ENCODE measurements around the gene NUBP2. TPM values are rescaled to one million over a fixed set of nuclear protein-coding genes. Genes with fewer than 3 reads are reported as not detected.

Gene NUBP2
- total and polyA plus RNA-seq, 10 of the 15 experiments (the other 5 are each of a cell fraction or from before 2014, with no cell fraction given): 1.9 to 129 (median 51.7) TPM

DNA sequence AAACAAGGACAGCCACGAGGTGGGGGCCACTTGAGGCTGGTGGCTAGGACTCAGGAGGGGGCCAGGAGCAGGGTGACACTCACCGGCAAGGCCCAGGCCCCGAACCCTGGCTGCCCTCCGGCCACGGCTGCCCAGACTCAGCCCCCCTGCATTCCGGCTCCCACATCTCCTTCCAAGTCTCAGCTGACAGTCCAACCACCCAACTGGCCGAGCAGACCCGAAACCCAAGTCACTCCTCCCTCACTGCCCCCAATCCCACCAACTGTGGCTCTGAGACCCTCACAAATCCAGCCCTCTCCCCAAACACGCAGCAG, 34.5 kb downstream of the NUBP2 start (continued):
- TF ChIP-seq, protein P1, sequence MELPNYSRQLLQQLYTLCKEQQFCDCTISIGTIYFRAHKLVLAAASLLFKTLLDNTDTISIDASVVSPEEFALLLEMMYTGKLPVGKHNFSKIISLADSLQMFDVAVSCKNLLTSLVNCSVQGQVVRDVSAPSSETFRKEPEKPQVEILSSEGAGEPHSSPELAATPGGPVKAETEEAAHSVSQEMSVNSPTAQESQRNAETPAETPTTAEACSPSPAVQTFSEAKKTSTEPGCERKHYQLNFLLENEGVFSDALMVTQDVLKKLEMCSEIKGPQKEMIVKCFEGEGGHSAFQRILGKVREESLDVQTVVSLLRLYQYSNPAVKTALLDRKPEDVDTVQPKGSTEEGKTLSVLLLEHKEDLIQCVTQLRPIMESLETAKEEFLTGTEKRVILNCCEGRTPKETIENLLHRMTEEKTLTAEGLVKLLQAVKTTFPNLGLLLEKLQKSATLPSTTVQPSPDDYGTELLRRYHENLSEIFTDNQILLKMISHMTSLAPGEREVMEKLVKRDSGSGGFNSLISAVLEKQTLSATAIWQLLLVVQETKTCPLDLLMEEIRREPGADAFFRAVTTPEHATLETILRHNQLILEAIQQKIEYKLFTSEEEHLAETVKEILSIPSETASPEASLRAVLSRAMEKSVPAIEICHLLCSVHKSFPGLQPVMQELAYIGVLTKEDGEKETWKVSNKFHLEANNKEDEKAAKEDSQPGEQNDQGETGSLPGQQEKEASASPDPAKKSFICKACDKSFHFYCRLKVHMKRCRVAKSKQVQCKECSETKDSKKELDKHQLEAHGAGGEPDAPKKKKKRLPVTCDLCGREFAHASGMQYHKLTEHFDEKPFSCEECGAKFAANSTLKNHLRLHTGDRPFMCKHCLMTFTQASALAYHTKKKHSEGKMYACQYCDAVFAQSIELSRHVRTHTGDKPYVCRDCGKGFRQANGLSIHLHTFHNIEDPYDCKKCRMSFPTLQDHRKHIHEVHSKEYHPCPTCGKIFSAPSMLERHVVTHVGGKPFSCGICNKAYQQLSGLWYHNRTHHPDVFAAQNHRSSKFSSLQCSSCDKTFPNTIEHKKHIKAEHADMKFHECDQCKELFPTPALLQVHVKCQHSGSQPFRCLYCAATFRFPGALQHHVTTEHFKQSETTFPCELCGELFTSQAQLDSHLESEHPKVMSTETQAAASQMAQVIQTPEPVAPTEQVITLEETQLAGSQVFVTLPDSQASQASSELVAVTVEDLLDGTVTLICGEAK (IDR thresholded peaks at IDR 0.05; ENCODE audit: borderline replicate concordance): no peak

DNA sequence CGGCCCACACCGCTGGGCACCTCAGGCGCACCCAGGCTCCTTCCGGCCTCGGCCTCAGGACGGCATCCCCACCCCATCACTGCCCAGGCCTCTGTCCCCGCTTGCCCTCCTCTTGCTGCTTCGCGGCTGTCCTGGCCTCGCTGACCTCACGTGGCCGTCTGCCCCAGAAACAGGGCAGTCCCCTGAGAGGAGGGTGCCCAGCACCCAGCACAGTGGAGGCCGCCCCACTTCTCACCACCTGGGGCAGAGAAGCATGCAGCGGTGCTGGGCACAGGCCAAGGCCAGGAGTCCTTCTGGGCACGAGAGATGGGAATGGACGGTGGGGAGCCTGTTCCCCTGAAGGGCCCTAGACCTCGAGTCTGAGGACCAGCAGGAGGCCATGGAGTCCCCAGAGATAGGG, 35.0 kb downstream of the NUBP2 start:
- ChIA-PET SMC1A (ENCODE audit: uncharacterized antibody, unreplicated experiment) (no interaction called here), CTCF (no interaction called here), POLR2A (no interaction called here), RAD21 (ENCODE audit: unreplicated experiment) (no interaction called here)
- H3K36me3 ChIP-seq (ENCODE audit: control insufficient read depth in 2 of 2, insufficient read depth in 2 of 2, low read length in 1 of 2): no peaks in the 10 kb centered on the region; a peak in 2 of 4 replicates
- FAIRE-seq (no peak), ATAC-seq (no peak), DNase-seq (ENCODE audit: low read depth, low spot score) (no peak)
- no peaks in the 10 kb centered on the region for H3K9me3 ChIP-seq (replicated peaks; ENCODE audit: control insufficient read depth, insufficient read depth, low read length)
- no peaks in the 10 kb centered on the region for H4K20me1 ChIP-seq (ENCODE audit: control insufficient read depth, insufficient read depth)
- no peak overlapping the region for H2AFZ ChIP-seq (ENCODE audit: control insufficient read depth, low read depth, low read length)
- in situ Hi-C loops (cut with MboI): no loop called here
- no TSS peak for BruUV-seq (replicated peaks)
- intact Hi-C loops (cut with micrococcal nuclease; ENCODE audit: unreplicated experiment): no loop called here
- H3K4me1 ChIP-seq (ENCODE audit: control insufficient read depth, insufficient read depth, low read length): no peaks in the 10 kb centered on the region
- H3K79me2 ChIP-seq (ENCODE audit: control insufficient read depth, insufficient read depth, low read length): no peaks in the 10 kb centered on the region
- no peaks in the 10 kb centered on the region for H3K27me3 ChIP-seq (replicated peaks in 1 of 2; ENCODE audit: control insufficient read depth in 2 of 2, insufficient read depth in 2 of 2, low read length in 1 of 2)
- H3K27ac ChIP-seq (ENCODE audit: control insufficient read depth, insufficient read depth): no peak overlapping the region
- H3K4me3 ChIP-seq: no peak overlapping the region
- H3K9ac ChIP-seq (ENCODE audit: control insufficient read depth, insufficient read depth, low read length): no peak overlapping the region
- 90% methylated on average over 17 of the region's 17 CpGs for WGBS (ENCODE audit: insufficient coverage, insufficient replicate concordance, low lambda C conversion rate, missing lambda C conversion rate)
- H3K4me2 ChIP-seq (ENCODE audit: control insufficient read depth, insufficient read depth): no peak overlapping the region
- no peak for TF ChIP-seq POLR2AphosphoS2 (IDR thresholded peaks at IDR 0.05; ENCODE audit: low read depth, low read length)
- TF ChIP-seq TCF12 (IDR thresholded peaks at IDR 0.05; ENCODE audit: low read depth, low read length): no peak
- no peak for TF ChIP-seq IKZF2 (IDR thresholded peaks at IDR 0.05)
- TF ChIP-seq, protein P2, sequence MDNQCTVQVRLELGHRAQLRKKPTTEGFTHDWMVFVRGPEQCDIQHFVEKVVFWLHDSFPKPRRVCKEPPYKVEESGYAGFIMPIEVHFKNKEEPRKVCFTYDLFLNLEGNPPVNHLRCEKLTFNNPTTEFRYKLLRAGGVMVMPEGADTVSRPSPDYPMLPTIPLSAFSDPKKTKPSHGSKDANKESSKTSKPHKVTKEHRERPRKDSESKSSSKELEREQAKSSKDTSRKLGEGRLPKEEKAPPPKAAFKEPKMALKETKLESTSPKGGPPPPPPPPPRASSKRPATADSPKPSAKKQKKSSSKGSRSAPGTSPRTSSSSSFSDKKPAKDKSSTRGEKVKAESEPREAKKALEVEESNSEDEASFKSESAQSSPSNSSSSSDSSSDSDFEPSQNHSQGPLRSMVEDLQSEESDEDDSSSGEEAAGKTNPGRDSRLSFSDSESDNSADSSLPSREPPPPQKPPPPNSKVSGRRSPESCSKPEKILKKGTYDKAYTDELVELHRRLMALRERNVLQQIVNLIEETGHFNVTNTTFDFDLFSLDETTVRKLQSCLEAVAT (IDR thresholded peaks at IDR 0.05): no peak
- TF ChIP-seq MEF2A (IDR thresholded peaks at IDR 0.05; ENCODE audit: insufficient read depth, low read depth, low read length): no peak
- TF ChIP-seq, protein P3, sequence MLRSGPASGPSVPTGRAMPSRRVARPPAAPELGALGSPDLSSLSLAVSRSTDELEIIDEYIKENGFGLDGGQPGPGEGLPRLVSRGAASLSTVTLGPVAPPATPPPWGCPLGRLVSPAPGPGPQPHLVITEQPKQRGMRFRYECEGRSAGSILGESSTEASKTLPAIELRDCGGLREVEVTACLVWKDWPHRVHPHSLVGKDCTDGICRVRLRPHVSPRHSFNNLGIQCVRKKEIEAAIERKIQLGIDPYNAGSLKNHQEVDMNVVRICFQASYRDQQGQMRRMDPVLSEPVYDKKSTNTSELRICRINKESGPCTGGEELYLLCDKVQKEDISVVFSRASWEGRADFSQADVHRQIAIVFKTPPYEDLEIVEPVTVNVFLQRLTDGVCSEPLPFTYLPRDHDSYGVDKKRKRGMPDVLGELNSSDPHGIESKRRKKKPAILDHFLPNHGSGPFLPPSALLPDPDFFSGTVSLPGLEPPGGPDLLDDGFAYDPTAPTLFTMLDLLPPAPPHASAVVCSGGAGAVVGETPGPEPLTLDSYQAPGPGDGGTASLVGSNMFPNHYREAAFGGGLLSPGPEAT (IDR thresholded peaks at IDR 0.05; ENCODE audit: low read depth): no peak
- no peak for TF ChIP-seq ZNF24 (IDR thresholded peaks at IDR 0.05)
- TF ChIP-seq SUZ12 (IDR thresholded peaks at IDR 0.05; ENCODE audit: unreplicated experiment): no peak
- TF ChIP-seq, protein P4, sequence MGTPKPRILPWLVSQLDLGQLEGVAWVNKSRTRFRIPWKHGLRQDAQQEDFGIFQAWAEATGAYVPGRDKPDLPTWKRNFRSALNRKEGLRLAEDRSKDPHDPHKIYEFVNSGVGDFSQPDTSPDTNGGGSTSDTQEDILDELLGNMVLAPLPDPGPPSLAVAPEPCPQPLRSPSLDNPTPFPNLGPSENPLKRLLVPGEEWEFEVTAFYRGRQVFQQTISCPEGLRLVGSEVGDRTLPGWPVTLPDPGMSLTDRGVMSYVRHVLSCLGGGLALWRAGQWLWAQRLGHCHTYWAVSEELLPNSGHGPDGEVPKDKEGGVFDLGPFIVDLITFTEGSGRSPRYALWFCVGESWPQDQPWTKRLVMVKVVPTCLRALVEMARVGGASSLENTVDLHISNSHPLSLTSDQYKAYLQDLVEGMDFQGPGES (IDR thresholded peaks at IDR 0.05): no peak
- TF ChIP-seq, protein P5, sequence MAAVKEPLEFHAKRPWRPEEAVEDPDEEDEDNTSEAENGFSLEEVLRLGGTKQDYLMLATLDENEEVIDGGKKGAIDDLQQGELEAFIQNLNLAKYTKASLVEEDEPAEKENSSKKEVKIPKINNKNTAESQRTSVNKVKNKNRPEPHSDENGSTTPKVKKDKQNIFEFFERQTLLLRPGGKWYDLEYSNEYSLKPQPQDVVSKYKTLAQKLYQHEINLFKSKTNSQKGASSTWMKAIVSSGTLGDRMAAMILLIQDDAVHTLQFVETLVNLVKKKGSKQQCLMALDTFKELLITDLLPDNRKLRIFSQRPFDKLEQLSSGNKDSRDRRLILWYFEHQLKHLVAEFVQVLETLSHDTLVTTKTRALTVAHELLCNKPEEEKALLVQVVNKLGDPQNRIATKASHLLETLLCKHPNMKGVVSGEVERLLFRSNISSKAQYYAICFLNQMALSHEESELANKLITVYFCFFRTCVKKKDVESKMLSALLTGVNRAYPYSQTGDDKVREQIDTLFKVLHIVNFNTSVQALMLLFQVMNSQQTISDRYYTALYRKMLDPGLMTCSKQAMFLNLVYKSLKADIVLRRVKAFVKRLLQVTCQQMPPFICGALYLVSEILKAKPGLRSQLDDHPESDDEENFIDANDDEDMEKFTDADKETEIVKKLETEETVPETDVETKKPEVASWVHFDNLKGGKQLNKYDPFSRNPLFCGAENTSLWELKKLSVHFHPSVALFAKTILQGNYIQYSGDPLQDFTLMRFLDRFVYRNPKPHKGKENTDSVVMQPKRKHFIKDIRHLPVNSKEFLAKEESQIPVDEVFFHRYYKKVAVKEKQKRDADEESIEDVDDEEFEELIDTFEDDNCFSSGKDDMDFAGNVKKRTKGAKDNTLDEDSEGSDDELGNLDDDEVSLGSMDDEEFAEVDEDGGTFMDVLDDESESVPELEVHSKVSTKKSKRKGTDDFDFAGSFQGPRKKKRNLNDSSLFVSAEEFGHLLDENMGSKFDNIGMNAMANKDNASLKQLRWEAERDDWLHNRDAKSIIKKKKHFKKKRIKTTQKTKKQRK (IDR thresholded peaks at IDR 0.05; ENCODE audit: low read depth, low read length): no peak
- TF ChIP-seq POLR2AphosphoS5 (IDR thresholded peaks at IDR 0.05; ENCODE audit: low read length): no peak
